ENCODE results near the gene LCK.
"Not testable (repeated sequence)": the region's sequence is repeated elsewhere in the genome, so short reads cannot be mapped to it uniquely, and the experiment has no call there.

Gene LCK

DNA sequence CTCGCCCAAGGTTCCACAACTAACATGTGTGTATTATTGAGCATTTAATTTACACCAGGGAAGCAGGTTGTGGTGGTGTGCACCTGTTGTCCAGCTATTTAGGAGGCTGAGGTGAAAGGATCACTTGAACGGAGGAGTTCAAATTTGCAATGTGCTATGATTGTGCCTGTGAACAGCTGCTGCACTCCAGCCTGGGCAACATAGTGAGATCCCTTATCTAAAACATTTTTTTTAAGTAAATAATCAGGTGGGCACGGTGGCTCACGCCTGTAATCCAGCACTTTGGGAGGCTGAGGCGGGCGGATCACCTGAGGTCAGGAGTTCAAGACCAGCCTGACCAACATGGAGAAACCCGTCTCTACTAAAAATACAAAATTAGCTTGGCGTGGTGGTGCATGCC lies 33.7 kb downstream of the LCK start:
- H3K4me1 Mint-ChIP-seq; H3K27ac Mint-ChIP-seq; ATAC-seq; H3K9me3 Mint-ChIP-seq; H3K4me3 Mint-ChIP-seq; DNase-seq (ENCODE audit: low spot score in 2 of 2): not testable (repeated sequence)
- H3K36me3 Mint-ChIP-seq, result peaks cover 84% of the 10 kb centered on the region

DNA sequence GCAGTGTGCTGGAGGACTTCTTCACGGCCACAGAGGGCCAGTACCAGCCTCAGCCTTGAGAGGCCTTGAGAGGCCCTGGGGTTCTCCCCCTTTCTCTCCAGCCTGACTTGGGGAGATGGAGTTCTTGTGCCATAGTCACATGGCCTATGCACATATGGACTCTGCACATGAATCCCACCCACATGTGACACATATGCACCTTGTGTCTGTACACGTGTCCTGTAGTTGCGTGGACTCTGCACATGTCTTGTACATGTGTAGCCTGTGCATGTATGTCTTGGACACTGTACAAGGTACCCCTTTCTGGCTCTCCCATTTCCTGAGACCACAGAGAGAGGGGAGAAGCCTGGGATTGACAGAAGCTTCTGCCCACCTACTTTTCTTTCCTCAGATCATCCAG lies 34.6 kb downstream of the LCK start:
- Mint-ChIP-seq H3K36me3 (peaks cover 75% of the 10 kb centered on the region), H3K4me3 (no peak overlapping the region), H3K9me3 (no peaks in the 10 kb centered on the region), H3K27ac (no peak overlapping the region), H3K4me1 (no peaks in the 10 kb centered on the region)
- peak; percentile 28 for ATAC-seq
- DNase-seq (ENCODE audit: low spot score in 2 of 2), result no peak

DNA sequence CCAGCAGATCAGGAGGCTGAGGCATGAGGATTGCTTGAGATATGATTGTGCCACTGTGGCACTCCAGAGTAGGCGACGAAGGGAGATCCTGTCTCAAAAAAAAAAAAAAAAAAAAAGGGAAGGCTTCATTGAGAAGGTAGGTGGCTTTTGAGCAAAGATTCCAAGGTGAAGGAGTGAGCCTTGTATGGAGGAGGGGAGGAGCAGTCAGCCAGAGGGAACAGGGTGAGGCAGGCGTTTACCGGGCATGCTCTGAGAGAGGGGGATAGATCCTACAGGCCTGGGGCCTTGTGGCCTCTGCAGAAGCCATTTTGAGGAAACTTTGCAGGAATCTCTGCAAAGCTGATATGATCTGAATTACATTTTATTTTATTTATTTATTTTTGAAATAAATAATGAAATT lies 35.7 kb downstream of the LCK start:
- Mint-ChIP-seq H3K4me1 (peaks cover 7% of the 10 kb centered on the region), H3K9me3 (no peaks in the 10 kb centered on the region), H3K36me3 (peaks cover 68% of the 10 kb centered on the region), H3K27ac (no peak overlapping the region), H3K4me3 (no peak overlapping the region)
- no peak for DNase-seq (ENCODE audit: low spot score in 2 of 2)
- no peak for ATAC-seq

DNA sequence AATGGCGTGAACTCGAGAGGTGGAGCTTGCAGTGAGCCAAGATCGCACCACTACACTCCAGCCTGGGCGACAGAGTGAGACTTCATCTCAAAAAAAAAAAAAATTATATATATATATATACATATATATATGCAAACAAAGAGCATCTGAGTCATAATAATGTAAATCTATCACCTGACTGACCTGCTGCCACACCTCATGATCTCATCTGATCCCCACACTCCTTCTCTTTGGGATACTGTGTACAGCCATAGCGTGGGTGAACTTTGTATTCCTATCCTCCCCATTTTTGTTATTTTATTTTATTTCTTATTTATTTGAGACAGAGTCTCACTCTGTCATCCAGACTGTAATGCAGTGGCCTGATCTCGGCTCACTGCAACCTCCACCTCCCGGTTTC lies 38.2 kb downstream of the LCK start:
- H3K36me3 Mint-ChIP-seq, result peaks cover 68% of the 10 kb centered on the region

DNA sequence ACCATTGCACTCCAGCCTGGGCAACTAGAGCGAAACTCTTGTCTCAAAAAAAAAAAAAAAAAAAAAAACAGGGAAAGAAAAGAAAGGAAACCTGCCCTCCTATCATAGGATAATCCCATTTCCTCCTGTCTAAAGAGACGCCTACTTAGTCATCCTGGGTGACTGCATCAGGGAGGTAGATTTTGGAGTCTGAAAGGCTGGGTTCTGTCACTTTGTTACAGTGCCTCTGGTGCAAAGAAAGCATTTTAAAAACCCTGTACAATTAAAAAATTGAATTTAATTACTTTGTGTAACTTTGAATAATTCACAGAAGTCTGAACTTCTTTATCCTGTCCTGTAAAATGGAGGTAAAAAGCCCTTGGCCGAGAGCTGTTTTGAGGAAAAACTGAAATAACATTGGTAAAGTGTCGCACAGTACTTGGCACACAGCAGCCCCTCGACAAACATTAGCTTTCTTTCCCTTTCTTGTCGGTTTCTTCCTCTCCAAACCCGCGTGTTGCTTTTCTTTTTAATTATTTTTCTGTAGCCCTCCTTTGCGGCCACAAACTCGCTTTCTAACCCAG lies 40.2 kb downstream of the LCK start:
- peak overlapping the region; percentile 95 for H3K27ac Mint-ChIP-seq
- H3K4me3 Mint-ChIP-seq, result peak overlapping the region; percentile 97
- H3K36me3 Mint-ChIP-seq, result peaks cover 68% of the 10 kb centered on the region
- ATAC-seq, result no peak
- H3K4me1 Mint-ChIP-seq, result peaks cover 35% of the 10 kb centered on the region
- no peaks in the 10 kb centered on the region for H3K9me3 Mint-ChIP-seq
- DNase-seq (ENCODE audit: low spot score in 2 of 2), result no peak

More for the DNA sequence above, 38.2 kb downstream of the LCK start:
- H3K4me1 Mint-ChIP-seq, result peaks cover 20% of the 10 kb centered on the region
- DNase-seq (ENCODE audit: low spot score in 2 of 2) (no peak), ATAC-seq (no peak)
- H3K27ac Mint-ChIP-seq, result no peak overlapping the region
- H3K9me3 Mint-ChIP-seq, result no peaks in the 10 kb centered on the region
- H3K4me3 Mint-ChIP-seq, result no peak overlapping the region

DNA sequence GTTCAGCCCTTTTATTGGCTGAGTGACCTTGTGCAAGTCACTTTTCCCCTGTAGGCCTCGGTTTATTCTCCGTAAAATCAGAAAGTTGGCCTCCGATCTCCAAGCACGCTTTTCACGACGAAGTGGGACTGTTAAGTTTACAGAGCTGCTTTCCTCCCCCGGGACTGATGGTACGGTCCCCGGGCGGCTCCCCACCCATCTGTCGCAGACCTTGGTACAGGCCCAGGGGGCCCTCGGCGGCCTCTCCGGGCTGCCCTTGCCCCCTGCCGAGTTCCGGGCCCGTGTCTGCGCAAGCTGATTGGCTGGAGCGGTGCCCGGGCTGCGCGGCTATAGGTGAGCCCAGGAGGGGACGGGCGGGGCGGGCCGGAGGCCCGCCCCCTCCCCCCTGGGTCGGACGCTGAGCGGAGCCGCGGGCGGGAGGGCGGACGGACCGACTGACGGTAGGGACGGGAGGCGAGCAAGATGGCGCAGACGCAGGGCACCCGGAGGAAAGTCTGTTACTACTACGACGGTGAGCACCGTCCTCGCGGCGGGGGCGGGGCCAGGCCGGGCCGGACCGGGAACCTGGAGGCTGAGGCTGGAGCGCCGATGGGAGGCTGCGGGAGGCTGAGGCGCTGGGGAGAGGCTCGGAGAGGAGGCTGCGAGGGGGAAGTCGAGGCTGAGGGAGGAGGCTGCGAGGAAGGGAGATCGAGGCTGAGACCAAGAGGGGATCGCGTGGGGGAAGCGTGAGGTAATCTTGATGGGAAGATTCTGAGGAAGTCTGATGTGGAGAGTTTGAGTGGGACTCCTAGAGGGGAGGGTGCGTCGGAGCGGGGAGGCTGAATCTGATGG lies 40.9 kb downstream of the LCK start, which contains the start of gene HDAC1:
Gene HDAC1 (plus strand): TSS at position 376 of the 831 bp plus-strand sequence. CDS start 87 bp downstream, at position 463.
- H3K27ac Mint-ChIP-seq, result peak within 1 kb of the TSS; percentile 95
- peak; percentile 90 to 97 for DNase-seq (ENCODE audit: low spot score in 2 of 2)
- no peaks in the 10 kb centered on the region for H3K9me3 Mint-ChIP-seq
- peak; percentile 100 for ATAC-seq
- H3K4me3 Mint-ChIP-seq, result peak within 1 kb of the TSS; percentile 97
- H3K36me3 Mint-ChIP-seq, result peaks cover 68% of the 10 kb centered on the region
- H3K4me1 Mint-ChIP-seq, result peaks cover 42% of the 10 kb centered on the region

DNA sequence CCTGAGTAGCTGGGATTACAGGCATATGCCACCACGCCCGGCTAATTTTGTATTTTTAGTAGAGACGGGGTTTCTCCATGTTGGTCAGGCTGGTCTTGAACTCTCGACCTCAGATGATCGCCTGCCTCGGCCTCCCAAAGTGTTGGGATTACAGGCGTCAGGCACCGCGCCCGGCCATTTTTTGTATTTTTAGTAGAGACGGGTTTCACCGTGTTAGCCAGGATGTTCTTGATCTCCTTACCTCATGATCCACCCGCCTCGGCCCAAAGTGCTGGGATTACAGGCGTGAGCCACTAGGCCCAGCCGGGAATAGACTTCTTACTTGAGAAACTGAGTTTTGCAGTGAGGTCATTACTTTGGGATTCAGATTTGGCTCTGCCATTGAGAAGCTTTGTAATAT lies 47.1 kb downstream of the LCK start:
- H3K27ac Mint-ChIP-seq; ATAC-seq; DNase-seq (ENCODE audit: low spot score in 2 of 2); H3K4me3 Mint-ChIP-seq; H3K9me3 Mint-ChIP-seq: not testable (repeated sequence)
- H3K4me1 Mint-ChIP-seq, result peaks cover 40% of the 10 kb centered on the region
- peaks cover 85% of the 10 kb centered on the region for H3K36me3 Mint-ChIP-seq

DNA sequence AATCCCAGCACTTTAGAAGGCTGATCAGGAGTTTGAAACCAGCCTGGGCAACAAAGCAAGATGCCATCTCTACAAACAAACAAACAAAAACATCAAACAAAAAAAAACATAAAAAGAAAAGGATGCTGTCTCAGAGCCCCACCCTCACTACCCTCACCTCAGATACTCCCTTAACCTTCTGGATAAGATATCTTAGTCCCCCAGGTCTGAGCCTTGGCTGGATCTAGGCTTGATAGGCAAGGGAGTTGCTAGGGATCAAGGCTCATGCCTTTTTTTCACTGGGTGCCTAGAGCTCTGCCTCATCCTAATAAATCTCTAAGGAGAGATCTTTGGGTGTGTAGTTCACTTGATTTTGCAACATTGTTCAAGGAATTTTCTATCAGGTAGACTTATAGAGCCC lies 48.3 kb downstream of the LCK start:
- H3K27ac Mint-ChIP-seq, result no peak overlapping the region
- H3K9me3 Mint-ChIP-seq, result no peaks in the 10 kb centered on the region
- H3K36me3 Mint-ChIP-seq, result peaks cover 85% of the 10 kb centered on the region
- H3K4me3 Mint-ChIP-seq, result no peak overlapping the region
- peaks cover 48% of the 10 kb centered on the region for H3K4me1 Mint-ChIP-seq
- no peak for ATAC-seq
- no peak for DNase-seq (ENCODE audit: low spot score in 2 of 2)

DNA sequence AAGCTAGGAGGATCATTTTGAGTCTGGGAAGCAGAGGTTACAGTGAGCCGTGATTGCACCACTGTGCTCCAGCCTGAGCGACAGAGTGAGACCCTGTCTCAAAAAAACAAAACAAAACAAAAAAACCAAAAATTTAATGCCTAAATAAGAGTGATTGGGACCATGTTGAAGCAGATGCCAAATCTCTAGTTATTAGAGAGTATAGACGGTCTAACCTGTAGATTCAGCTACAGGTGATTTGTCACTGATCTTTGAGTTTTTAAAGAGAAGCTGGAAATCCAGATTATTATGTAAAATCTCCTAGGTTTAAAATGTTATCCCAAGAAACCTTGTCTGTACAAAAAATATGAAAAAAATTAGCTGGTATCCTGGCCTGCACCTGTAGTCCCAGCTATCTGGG lies 52.3 kb downstream of the LCK start:
- Mint-ChIP-seq H3K36me3 (peaks cover 73% of the 10 kb centered on the region), H3K4me1 (peaks cover 37% of the 10 kb centered on the region), H3K4me3 (no peak overlapping the region), H3K27ac (peak overlapping the region; percentile 41), H3K9me3 (no peaks in the 10 kb centered on the region)
- no peak for ATAC-seq
- no peak for DNase-seq (ENCODE audit: low spot score in 2 of 2)

DNA sequence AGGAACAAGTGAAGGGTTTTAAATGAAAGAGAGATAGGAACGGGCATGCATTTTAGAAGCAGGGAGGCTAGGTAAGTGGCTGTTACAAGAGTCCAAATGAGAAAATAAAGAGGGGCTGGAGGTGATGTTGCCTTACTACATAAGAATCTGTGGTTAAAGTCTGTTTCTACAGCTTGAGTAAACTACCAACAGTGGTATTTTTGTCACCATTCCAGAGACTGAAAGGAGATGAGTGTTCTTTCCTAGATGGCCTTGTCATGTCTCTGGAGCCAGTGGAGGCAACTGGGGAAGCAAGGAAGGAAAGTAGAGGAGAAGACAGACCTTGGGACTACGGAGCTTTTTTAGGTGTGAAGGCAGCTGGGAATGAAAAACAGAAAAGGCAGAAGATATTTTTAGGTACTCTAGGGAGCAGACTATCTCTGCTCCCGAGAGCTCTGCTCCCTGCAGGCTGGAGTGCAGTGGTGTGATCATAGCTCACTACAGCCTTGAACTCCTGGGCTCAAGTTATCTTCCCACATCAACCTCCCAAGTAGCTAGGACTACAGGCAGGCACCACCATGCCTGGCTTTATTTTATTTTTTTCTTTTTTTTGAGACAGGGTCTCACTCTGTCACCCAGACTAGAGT lies 53.0 kb downstream of the LCK start:
- H3K9me3 Mint-ChIP-seq, result no peaks in the 10 kb centered on the region
- H3K4me3 Mint-ChIP-seq, result no peak overlapping the region
- DNase-seq (ENCODE audit: low spot score in 2 of 2), result no peak
- peak overlapping the region; percentile 41 for H3K27ac Mint-ChIP-seq
- H3K4me1 Mint-ChIP-seq, result peaks cover 42% of the 10 kb centered on the region
- no peak for ATAC-seq
- H3K36me3 Mint-ChIP-seq, result peaks cover 75% of the 10 kb centered on the region

DNA sequence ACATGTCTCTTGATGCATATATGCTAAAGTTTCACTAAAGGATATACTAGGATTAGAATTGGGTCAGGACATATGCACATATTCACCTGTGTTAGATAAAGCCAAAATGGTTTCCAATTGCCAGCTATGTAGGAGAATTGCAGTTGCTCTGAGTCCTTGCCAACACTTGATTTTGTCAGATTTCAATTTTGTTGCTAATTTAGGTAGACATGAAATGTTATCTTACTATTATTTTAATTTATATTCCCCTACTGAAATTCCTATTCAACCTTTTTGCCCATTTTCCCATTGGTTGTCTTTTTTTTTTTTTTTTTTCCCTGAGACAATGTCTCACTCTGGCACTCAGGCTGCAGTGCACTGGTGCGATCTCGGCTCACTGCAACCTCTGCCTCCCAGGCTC lies 54.2 kb downstream of the LCK start:
- Mint-ChIP-seq H3K36me3 (peaks cover 82% of the 10 kb centered on the region), H3K4me3 (no peak overlapping the region), H3K4me1 (peaks cover 53% of the 10 kb centered on the region), H3K9me3 (no peaks in the 10 kb centered on the region), H3K27ac (no peak overlapping the region)
- no peak for ATAC-seq
- no peak for DNase-seq (ENCODE audit: low spot score in 2 of 2)

DNA sequence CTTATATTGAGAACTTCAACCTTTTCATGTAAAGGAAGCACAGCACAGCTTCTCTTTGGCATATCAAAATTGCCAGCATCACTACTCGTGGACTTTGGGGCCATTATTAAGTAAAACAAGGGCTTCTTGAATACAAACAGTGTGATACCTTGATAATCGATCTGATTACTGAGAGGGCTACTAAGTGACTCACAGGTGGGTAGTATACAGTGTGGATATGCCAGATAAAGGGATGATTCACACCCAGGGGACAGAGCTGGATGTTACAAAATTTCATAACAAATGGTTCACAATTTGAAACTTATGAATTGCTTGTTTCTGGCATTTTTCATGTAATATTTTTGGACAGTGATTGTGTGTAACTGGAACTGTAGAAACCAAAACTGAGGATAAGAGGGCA lies 56.3 kb downstream of the LCK start:
- peak; percentile 83 for ATAC-seq
- H3K4me1 Mint-ChIP-seq, result peaks cover 52% of the 10 kb centered on the region
- H3K27ac Mint-ChIP-seq, result peak overlapping the region; percentile 41
- H3K4me3 Mint-ChIP-seq, result no peak overlapping the region
- no peak for DNase-seq (ENCODE audit: low spot score in 2 of 2)
- H3K9me3 Mint-ChIP-seq, result no peaks in the 10 kb centered on the region
- peaks cover 68% of the 10 kb centered on the region for H3K36me3 Mint-ChIP-seq

DNA sequence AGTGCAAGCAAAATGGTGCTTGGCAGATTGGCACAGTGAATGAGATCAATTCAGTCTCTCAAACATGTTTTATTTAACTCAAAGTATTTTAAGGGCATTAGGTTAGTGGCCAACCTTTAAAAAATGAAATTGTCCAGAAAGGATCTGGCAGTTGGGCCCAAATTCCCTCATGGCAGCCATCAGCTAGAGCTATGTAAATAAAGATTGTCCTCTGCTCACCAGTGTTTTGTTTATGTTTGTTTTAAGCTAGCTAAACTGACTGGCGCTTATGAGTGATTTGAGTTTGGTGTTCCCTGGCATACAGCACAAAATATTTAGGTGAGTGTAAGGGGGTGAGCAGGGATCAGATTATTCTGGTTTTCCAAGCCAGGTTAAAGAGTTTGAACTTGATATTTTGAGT lies 58.9 kb downstream of the LCK start:
- peaks cover 61% of the 10 kb centered on the region for H3K36me3 Mint-ChIP-seq
- H3K9me3 Mint-ChIP-seq, result no peaks in the 10 kb centered on the region
- ATAC-seq (no peak), DNase-seq (ENCODE audit: low spot score in 2 of 2) (no peak)
- H3K4me3 Mint-ChIP-seq, result no peak overlapping the region
- peaks cover 47% of the 10 kb centered on the region for H3K4me1 Mint-ChIP-seq
- peak overlapping the region; percentile 5 for H3K27ac Mint-ChIP-seq

DNA sequence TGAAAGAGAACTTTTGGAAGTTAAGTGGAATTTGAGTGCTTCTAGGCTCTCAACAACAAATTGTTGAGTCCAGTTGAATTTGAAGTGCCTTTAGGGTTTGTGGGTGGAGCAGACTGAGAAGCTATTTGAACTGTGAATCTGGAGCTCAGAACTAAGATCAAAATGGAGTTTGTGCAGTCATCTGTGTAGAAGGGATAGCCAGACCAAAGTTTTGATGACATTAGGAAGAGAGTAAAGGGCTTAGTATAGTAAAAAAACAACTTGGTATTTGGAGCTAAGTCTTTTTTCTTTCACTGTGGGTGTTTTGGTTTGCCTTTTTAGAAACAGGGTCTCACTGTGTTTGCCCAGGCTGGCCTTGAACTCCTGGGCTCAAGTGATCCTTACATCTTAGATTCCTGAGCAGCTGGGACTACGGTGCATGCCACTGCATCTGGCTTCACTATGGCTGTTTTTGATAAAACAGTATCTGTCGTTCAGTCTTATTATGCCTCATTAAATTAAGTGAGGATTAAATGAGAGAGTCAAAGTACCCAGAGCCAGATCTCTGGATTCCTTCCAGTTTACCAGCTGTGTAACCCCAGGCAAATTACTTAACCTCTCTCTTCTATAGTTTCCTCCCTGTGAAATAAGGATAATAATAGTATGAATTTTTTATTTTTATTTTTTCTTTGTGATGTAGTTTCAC lies 60.8 kb downstream of the LCK start:
- Mint-ChIP-seq H3K27ac (peak overlapping the region; percentile 7), H3K36me3 (peaks cover 57% of the 10 kb centered on the region), H3K4me3 (no peak overlapping the region), H3K4me1 (peaks cover 54% of the 10 kb centered on the region), H3K9me3 (no peaks in the 10 kb centered on the region)
- DNase-seq (ENCODE audit: low spot score in 2 of 2), result no peak
- no peak for ATAC-seq

DNA sequence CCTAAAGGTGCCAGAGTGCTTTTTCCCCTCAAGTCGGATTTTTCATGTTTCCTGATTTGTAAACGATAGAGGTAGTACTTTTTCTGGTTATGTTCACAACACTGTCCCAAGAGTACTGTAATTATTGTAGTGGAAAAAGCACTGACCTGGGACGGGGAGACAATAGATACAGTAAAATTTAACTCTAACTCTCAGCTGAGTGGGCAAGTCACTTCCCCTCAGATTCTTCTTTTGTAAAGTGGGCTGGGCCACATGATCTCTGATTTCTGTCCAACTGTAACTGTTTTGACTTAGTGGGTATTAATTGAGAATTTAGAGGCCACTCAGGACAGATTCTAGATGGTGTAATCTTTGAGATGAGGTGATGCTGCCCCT lies 65.8 kb downstream of the LCK start:
- no peak for ATAC-seq
- Mint-ChIP-seq H3K4me3 (no peak overlapping the region), H3K27ac (peak overlapping the region; percentile 56)

More for the DNA sequence above, 65.8 kb downstream of the LCK start:
- Mint-ChIP-seq H3K36me3 (peaks cover 83% of the 10 kb centered on the region), H3K4me1 (peaks cover 28% of the 10 kb centered on the region), H3K9me3 (no peaks in the 10 kb centered on the region)
- DNase-seq (ENCODE audit: low spot score in 2 of 2), result no peak
